IPS-NIHi7 (cell line): ENCODE data around the gene SPATA31A3.
"Not testable (repeated sequence)": the region's sequence is repeated elsewhere in the genome, so short reads cannot be mapped to it uniquely, and the experiment has no call there.

Experiments
- DNase-seq: peaks from one replicate; pipeline ENCODE4 v3.0.0; 2012; ENCODE audit warnings: mixed read lengths; ENCODE audit errors: extremely low spot score

The SPATA31A3 gene

DNA sequence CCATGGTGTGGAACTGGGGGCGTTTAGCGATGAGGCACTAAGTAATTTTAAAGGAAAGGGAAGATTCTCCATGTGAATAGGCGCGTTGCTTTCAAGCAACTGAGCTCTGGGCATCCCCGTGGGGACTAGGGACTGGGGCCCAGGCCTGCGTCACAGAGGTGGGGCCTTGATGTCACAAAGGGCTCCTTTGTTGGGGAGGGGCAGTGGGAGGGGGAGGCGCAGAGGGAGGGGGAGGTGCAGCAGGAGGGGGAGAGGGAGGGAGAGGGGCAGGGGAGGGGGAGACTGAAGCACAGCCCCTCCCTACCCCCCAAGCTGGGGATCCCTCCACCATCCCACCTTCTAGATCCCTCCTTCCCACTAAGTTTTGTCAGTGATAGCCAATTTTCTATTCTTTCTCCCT, at the start of gene SPATA31A3:
TSS of gene SPATA31A3 (minus strand) at position 101 of the 400 bp plus-strand sequence. CDS start at position 72, 29 bp downstream.
- DNase-seq = not testable (repeated sequence)

DNA sequence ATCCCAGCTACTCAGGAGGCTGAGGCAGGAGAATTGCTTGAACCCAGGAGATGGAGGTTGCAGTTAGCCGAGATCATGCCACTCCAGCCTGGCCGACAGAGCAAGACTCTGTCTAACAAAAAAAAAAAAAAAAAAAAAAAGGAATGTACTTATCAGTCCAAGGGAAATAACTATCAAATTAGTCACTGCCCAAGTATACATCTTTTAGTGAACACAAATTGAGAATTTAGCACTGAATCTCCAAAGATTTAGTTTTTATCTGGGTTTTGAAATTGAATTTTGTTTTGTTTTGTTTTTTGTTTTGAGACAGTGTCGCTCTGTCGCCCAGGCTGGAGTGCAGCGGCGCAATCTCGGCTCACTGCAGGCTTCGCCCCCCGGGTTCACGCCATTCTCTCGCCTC, 39.8 kb downstream of the SPATA31A3 start:
- DNase-seq = not testable (repeated sequence)

GRCh38 chr9:66942400-66943155, 49.8 kb downstream of the SPATA31A3 start:
- DNase-seq = not testable (repeated sequence)

DNA sequence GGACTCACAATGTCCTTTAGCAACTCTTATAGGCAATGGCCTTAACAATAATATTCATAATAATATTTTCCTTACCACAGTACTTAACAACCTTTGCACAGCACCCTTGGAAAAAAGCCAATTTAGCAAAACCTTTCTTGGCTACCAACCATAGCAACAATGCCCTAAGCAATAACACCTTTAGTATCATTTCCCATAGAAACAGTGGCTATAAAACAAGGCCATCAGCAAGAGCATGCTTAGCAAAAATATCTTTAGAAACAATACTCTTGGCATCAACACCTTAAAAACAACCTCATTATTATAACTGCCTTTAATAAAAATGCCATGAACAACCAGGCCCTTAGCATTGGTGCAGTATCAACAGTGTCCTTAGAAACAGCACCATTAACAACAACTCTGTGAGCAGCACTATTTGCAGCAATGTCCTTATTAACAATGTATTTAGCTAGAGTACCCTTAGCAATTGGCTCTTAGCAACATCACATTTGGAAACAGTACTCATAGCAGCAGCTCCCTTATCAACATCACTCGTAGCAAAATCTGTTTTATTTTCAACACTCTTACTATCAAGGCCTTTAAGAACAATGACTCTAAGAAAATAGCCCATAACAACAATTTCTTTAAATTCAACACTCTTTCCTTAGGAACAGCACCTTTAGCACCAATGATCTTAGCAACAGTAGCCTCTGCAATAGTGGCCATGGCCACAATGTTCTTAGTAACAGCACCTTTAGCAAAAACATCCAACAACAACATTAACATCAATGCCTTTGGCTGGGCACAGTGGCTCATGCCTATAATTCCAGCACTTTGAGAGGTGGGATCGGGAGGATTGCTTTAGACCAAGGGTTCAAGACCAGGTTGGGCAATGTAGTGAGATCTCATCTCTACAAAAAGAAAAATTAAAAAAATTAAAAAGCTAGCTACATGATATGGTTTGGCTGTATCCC, 52.2 kb downstream of the SPATA31A3 start:
- DNase-seq = not testable (repeated sequence)

- not testable (repeated sequence) for DNase-seq
These were observed 54.0 kb downstream of the SPATA31A3 start for GRCh38 chr9:66938322-66938721.

DNA sequence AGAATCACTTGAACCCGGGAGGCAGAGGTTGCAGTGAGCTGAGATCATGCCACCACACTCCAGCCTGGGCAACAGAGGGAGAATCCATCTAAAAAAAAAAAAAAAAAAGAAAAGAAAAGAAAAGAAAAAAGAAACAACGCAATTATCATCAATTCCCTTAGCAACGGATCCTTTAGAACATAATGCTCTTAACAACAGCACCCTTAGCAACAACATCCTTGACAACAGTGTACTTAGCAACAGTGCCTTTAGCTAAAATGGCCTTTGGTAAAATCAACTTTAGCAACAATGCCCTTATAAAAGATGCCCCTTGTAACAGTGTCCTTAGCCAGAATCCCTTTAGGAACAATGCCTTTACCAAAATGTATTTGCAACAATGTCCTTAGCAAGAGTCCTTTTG, 54.7 kb downstream of the SPATA31A3 start:
- not testable (repeated sequence) for DNase-seq
